GM19324 (cell line): ENCODE results near the gene ANO2.

ENCODE experiments used
- ATAC-seq: cut with Tn5 transposase; IDR thresholded peaks from one replicate; pipeline ENCODE4 v1.9.1; 2021; ENCODE audit warnings: mild to moderate bottlenecking, moderate library complexity; ENCODE audit not compliant: unreplicated experiment, low FRiP score

ANO2 gene

GRCh38 chr12:5921027-5921909, 23.8 kb downstream of the ANO2 start:
- ATAC-seq = no peak

- ATAC-seq = no peak
These were observed 28.2 kb downstream of the ANO2 start for GRCh38 chr12:5916785-5917290.

- no peak for ATAC-seq
These were observed 29.5 kb downstream of the ANO2 start for GRCh38 chr12:5915511-5915910.

- ATAC-seq = no peak
These were observed 30.5 kb downstream of the ANO2 start for GRCh38 chr12:5914387-5915149.

- ATAC-seq = no peak
These were observed 31.7 kb downstream of the ANO2 start for GRCh38 chr12:5913387-5913786.

- no peak for ATAC-seq
These were observed 32.4 kb downstream of the ANO2 start for GRCh38 chr12:5912437-5913334.

- ATAC-seq = no peak
These were observed 33.0 kb downstream of the ANO2 start for GRCh38 chr12:5912011-5912410.

GRCh38 chr12:5910790-5911548, 34.1 kb downstream of the ANO2 start:
- no peak for ATAC-seq

- ATAC-seq = no peak
These were observed 35.5 kb downstream of the ANO2 start for GRCh38 chr12:5909560-5909959.

- no peak for ATAC-seq
These were observed 36.8 kb downstream of the ANO2 start for GRCh38 chr12:5908251-5908650.

GRCh38 chr12:5907807-5908206, 37.3 kb downstream of the ANO2 start:
- no peak for ATAC-seq

GRCh38 chr12:5905757-5906156, 39.3 kb downstream of the ANO2 start:
- ATAC-seq = no peak

- ATAC-seq = no peak
These were observed 40.1 kb downstream of the ANO2 start for GRCh38 chr12:5904969-5905368.

- no peak for ATAC-seq
These were observed 40.6 kb downstream of the ANO2 start for GRCh38 chr12:5904441-5904840.

- ATAC-seq = no peak
These were observed 42.3 kb downstream of the ANO2 start for GRCh38 chr12:5902736-5903135.

GRCh38 chr12:5901416-5901815, 43.6 kb downstream of the ANO2 start:
- ATAC-seq = no peak

- no peak for ATAC-seq
These were observed 44.4 kb downstream of the ANO2 start for GRCh38 chr12:5900533-5901205.

- ATAC-seq = no peak
These were observed 45.0 kb downstream of the ANO2 start for GRCh38 chr12:5900076-5900475.

GRCh38 chr12:5899675-5900074, 45.4 kb downstream of the ANO2 start:
- ATAC-seq = no peak
